Mesothelial cell of epicardium (in vitro differentiated cells): ENCODE data around the gene TUB. TPM values are rescaled to one million over a fixed set of nuclear protein-coding genes. Genes with fewer than 3 reads are reported as not detected.

Source experiments
- DNase-seq, 2 experiments: peaks; one replicate each; pipeline ENCODE4 v3.0.0; 2021; ENCODE audit warnings: low spot score in 2 of 2; ENCODE audit not compliant: unreplicated experiment in 2 of 2
- H3K27ac Mint-ChIP-seq: 2 replicates; pipeline ENCODE4 v1.8.0; 2021; ENCODE audit warnings: mixed read lengths
- H3K27me3 Mint-ChIP-seq: 2 replicates; pipeline ENCODE4 v1.8.0; 2021; ENCODE audit warnings: low read depth, mixed read lengths
- H3K36me3 Mint-ChIP-seq: 2 replicates; pipeline ENCODE4 v1.8.0; 2021; ENCODE audit warnings: mixed read lengths
- H3K4me1 Mint-ChIP-seq: 2 replicates; pipeline ENCODE4 v1.8.0; 2021; ENCODE audit warnings: mixed read lengths
- H3K4me3 Mint-ChIP-seq: 2 replicates; pipeline ENCODE4 v1.8.0; 2021; ENCODE audit warnings: mild to moderate bottlenecking, moderate library complexity, mixed read lengths
- H3K9me3 Mint-ChIP-seq: 2 replicates; pipeline ENCODE4 v1.8.0; 2021; ENCODE audit warnings: mixed read lengths
- CTCF ChIP-seq: fragments of 200-600 bp; sonication (generic); IDR thresholded peaks from one replicate; pipeline ENCODE4 v1.5.0; 2021; ENCODE audit warnings: antibody characterized with exemption; ENCODE audit not compliant: unreplicated experiment
- total RNA-seq: library from RNA; stranded (reverse); gene quantifications from 3 replicates; pipeline ENCODE4 v1.2.1, GENCODE V29; 2021

TUB gene
- total RNA-seq, 1 donor from 2014 or later: 52.8 TPM

- Mint-ChIP-seq H3K36me3 (peaks cover 23% of the 10 kb centered on the region), H3K4me3 (no peak overlapping the region), H3K4me1 (no peaks in the 10 kb centered on the region), H3K9me3 (no peaks in the 10 kb centered on the region), H3K27me3 (no peaks in the 10 kb centered on the region), H3K27ac (no peak overlapping the region)
- DNase-seq: no peak
- TF ChIP-seq CTCF: no peak
Observed at GRCh38 chr11:8101421-8101820, 20.4 kb downstream of the TUB start.

GRCh38 chr11:8102296-8102915 lies 21.4 kb downstream of the TUB start:
- no peak for TF ChIP-seq CTCF
- Mint-ChIP-seq H3K27me3 (no peaks in the 10 kb centered on the region), H3K4me3 (no peak overlapping the region), H3K27ac (no peak overlapping the region), H3K4me1 (no peaks in the 10 kb centered on the region), H3K9me3 (no peaks in the 10 kb centered on the region), H3K36me3 (peaks cover 22% of the 10 kb centered on the region)
- DNase-seq: no peak

GRCh38 chr11:8102965-8103364 lies 22.0 kb downstream of the TUB start:
- Mint-ChIP-seq H3K27ac (no peak overlapping the region), H3K36me3 (peaks cover 21% of the 10 kb centered on the region), H3K4me1 (no peaks in the 10 kb centered on the region), H3K9me3 (no peaks in the 10 kb centered on the region), H3K4me3 (no peak overlapping the region), H3K27me3 (no peaks in the 10 kb centered on the region)
- TF ChIP-seq CTCF: no peak
- DNase-seq: no peak

GRCh38 chr11:8103909-8104308 lies 22.9 kb downstream of the TUB start:
- H3K4me1 Mint-ChIP-seq: no peaks in the 10 kb centered on the region
- H3K4me3 Mint-ChIP-seq: no peak overlapping the region
- no peaks in the 10 kb centered on the region for H3K27me3 Mint-ChIP-seq
- H3K36me3 Mint-ChIP-seq: peaks cover 21% of the 10 kb centered on the region
- H3K9me3 Mint-ChIP-seq: no peaks in the 10 kb centered on the region
- DNase-seq: no peak
- H3K27ac Mint-ChIP-seq: no peak overlapping the region
- TF ChIP-seq CTCF: no peak

- no peaks in the 10 kb centered on the region for H3K27me3 Mint-ChIP-seq
- H3K4me3 Mint-ChIP-seq: no peak overlapping the region
- H3K27ac Mint-ChIP-seq: no peak overlapping the region
- peaks cover 12% of the 10 kb centered on the region for H3K36me3 Mint-ChIP-seq
- H3K4me1 Mint-ChIP-seq: no peaks in the 10 kb centered on the region
- no peak for TF ChIP-seq CTCF
- no peaks in the 10 kb centered on the region for H3K9me3 Mint-ChIP-seq
- no peak for DNase-seq
Observed at GRCh38 chr11:8105133-8105532, 24.1 kb downstream of the TUB start.

GRCh38 chr11:8105666-8106065 lies 24.7 kb downstream of the TUB start:
- H3K4me3 Mint-ChIP-seq: no peak overlapping the region
- no peaks in the 10 kb centered on the region for H3K4me1 Mint-ChIP-seq
- H3K27me3 Mint-ChIP-seq: no peaks in the 10 kb centered on the region
- peaks cover 12% of the 10 kb centered on the region for H3K36me3 Mint-ChIP-seq
- no peak overlapping the region for H3K27ac Mint-ChIP-seq
- H3K9me3 Mint-ChIP-seq: no peaks in the 10 kb centered on the region
- no peak for TF ChIP-seq CTCF
- no peak for DNase-seq
